Neural cell (in vitro differentiated cells): Measurements from ENCODE around the gene SCLY. TPM values are rescaled to one million over a fixed set of nuclear protein-coding genes. Genes with fewer than 3 reads are reported as not detected.

ENCODE experiments used
- H2AFZ ChIP-seq: fragments of 200-600, 300-800 bp; sonication (generic), shearing (Covaris generic); 2 replicates; pipeline ENCODE4 v1.6.0; 2014; ENCODE audit warnings: low read depth, mild to moderate bottlenecking, antibody characterized with exemption, low read length, moderate library complexity
- H3F3A ChIP-seq: fragments of 200-600 bp; shearing (Covaris generic); 2 replicates; pipeline ENCODE4 v1.6.1; 2016; ENCODE audit warnings: mild to moderate bottlenecking, moderate library complexity, mixed read lengths, antibody characterized with exemption, low read length; ENCODE audit not compliant: insufficient read depth, poor library complexity, severe bottlenecking
- H3K27ac ChIP-seq: fragments of 200-600, 300-800 bp; sonication (generic), shearing (Covaris generic); 2 replicates; pipeline ENCODE4 v1.5.1; 2014; ENCODE audit warnings: mild to moderate bottlenecking, low read length, moderate library complexity
- H3K27me3 ChIP-seq: fragments of 300-800, 200-600 bp; sonication (generic), shearing (Covaris generic); 2 replicates; pipeline ENCODE4 v1.6.0; 2014; ENCODE audit warnings: mild to moderate bottlenecking, low read depth, low read length, moderate library complexity; ENCODE audit not compliant: insufficient read depth
- H3K36me3 ChIP-seq: fragments of 300-800, 200-600 bp; sonication (generic), shearing (Covaris generic); 2 replicates; pipeline ENCODE4 v1.5.1; 2014; ENCODE audit warnings: mild to moderate bottlenecking, antibody characterized with exemption, low read length, moderate library complexity; ENCODE audit not compliant: insufficient read depth
- H3K4me2 ChIP-seq: fragments of 300-800, 200-600 bp; sonication (generic), shearing (Covaris generic); 2 replicates; pipeline ENCODE4 v1.6.0; 2014; ENCODE audit warnings: mild to moderate bottlenecking, low read length
- H3K4me3 ChIP-seq: fragments of 300-800, 200-600 bp; sonication (generic), shearing (Covaris generic); 2 replicates; pipeline ENCODE4 v1.5.1; 2014; ENCODE audit warnings: mild to moderate bottlenecking, low read length, moderate library complexity
- H3K79me2 ChIP-seq: fragments of 200-600 bp; shearing (Covaris generic); replicated peaks from 2 replicates; pipeline ENCODE4 v1.6.0; 2014; ENCODE audit warnings: mild to moderate bottlenecking, low read length, moderate library complexity; ENCODE audit not compliant: insufficient read depth
- H3K9ac ChIP-seq: fragments of 300-800, 200-600 bp; sonication (generic), shearing (Covaris generic); 2 replicates; pipeline ENCODE4 v1.6.1; 2016; ENCODE audit warnings: mild to moderate bottlenecking, low read length, mixed read lengths
- H3K9me2 ChIP-seq: fragments of 200-600 bp; shearing (Covaris generic); 2 replicates; pipeline ENCODE4 v1.6.1; 2016; ENCODE audit warnings: mild to moderate bottlenecking, low read length, mixed read lengths; ENCODE audit not compliant: insufficient read depth
- H3K9me3 ChIP-seq: fragments of 200-600, 300-800 bp; sonication (generic), shearing (Covaris generic); 2 replicates; pipeline ENCODE4 v1.6.1; 2016; ENCODE audit warnings: mild to moderate bottlenecking, mixed run types, low read length, moderate library complexity, mixed read lengths
- H4K20me1 ChIP-seq: fragments of 200-600 bp; shearing (Covaris generic); 2 replicates; pipeline ENCODE4 v1.6.1; 2016; ENCODE audit warnings: mild to moderate bottlenecking, mixed run types; ENCODE audit not compliant: insufficient read depth
- CTCF ChIP-seq: fragments of 450-650 bp; IDR thresholded peaks from 2 replicates; pipeline ENCODE4 v1.5.1; 2014; ENCODE audit warnings: antibody characterized with exemption, mild to moderate bottlenecking, moderate library complexity; ENCODE audit not compliant: poor library complexity, severe bottlenecking
- EP300 ChIP-seq: fragments of 450-650 bp; conservative IDR thresholded peaks from 2 replicates; pipeline ENCODE4 v1.6.1; 2014; ENCODE audit warnings: antibody characterized with exemption, mild to moderate bottlenecking, moderate library complexity; ENCODE audit not compliant: poor library complexity, severe bottlenecking
- EZH2 ChIP-seq: fragments of 200-600, 300-800 bp; shearing (Covaris generic), sonication (generic); IDR thresholded peaks from 2 replicates; pipeline ENCODE4 v1.6.1; 2014; ENCODE audit warnings: antibody characterized with exemption, low read length, borderline replicate concordance, mild to moderate bottlenecking; ENCODE audit not compliant: insufficient read depth, poor library complexity, severe bottlenecking
- MXI1 ChIP-seq: fragments of 450-650 bp; conservative IDR thresholded peaks from 2 replicates; pipeline ENCODE4 v1.6.1; 2014; ENCODE audit warnings: antibody characterized with exemption, mild to moderate bottlenecking; ENCODE audit not compliant: poor library complexity, severe bottlenecking
- POLR2AphosphoS5 ChIP-seq: IDR thresholded peaks from 2 replicates; pipeline ENCODE4 v1.6.1; 2012
- RAD21 ChIP-seq: fragments of 450-650 bp; conservative IDR thresholded peaks from 2 replicates; pipeline ENCODE4 v1.6.1; 2014; ENCODE audit warnings: antibody characterized with exemption, mild to moderate bottlenecking, moderate library complexity
- SMC3 ChIP-seq: fragments of 450-650 bp; conservative IDR thresholded peaks from 2 replicates; pipeline ENCODE4 v1.6.1; 2014; ENCODE audit warnings: antibody characterized with exemption, mild to moderate bottlenecking, moderate library complexity; ENCODE audit not compliant: poor library complexity
- TAF1 ChIP-seq: IDR thresholded peaks from 2 replicates; pipeline ENCODE4 v1.6.1; 2012; ENCODE audit warnings: low read depth
- polyA plus RNA-seq: library from polyadenylated mRNA; depleted of rRNA; stranded (reverse); fragments of >200 nt; gene quantifications from 2 replicates; pipeline ENCODE4 v1.2.3, GENCODE V29; 2014
- TF ChIP-seq, protein P1 (sequence below): IDR thresholded peaks from 2 replicates; pipeline ENCODE4 v1.6.1; 2012; ENCODE audit warnings: borderline replicate concordance

SCLY gene
- polyA plus RNA-seq, 1 donor from 2014 or later = 15.9 TPM

GRCh38 chr2:238098901-238099713 lies 38.3 kb downstream of the SCLY start:
- Histone ChIP-seq H3K79me2 (no peaks in the 10 kb centered on the region), H3F3A (no peaks in the 10 kb centered on the region), H3K9me3 (no peaks in the 10 kb centered on the region), H3K27ac (no peak overlapping the region), H3K27me3 (no peaks in the 10 kb centered on the region), H3K9ac (no peak overlapping the region), H3K9me2 (no peaks in the 10 kb centered on the region), H2AFZ (no peak overlapping the region), H3K4me3 (no peak overlapping the region), H3K4me2 (no peak overlapping the region), H3K36me3 (no peaks in the 10 kb centered on the region), H4K20me1 (no peaks in the 10 kb centered on the region)
- no peak for TF ChIP-seq EP300
- TF ChIP-seq TAF1 = no peak
- TF ChIP-seq SMC3 = no peak
- TF ChIP-seq EZH2 = no peak
- TF ChIP-seq CTCF = no peak
- no peak for TF ChIP-seq POLR2AphosphoS5
- TF ChIP-seq, protein P1, sequence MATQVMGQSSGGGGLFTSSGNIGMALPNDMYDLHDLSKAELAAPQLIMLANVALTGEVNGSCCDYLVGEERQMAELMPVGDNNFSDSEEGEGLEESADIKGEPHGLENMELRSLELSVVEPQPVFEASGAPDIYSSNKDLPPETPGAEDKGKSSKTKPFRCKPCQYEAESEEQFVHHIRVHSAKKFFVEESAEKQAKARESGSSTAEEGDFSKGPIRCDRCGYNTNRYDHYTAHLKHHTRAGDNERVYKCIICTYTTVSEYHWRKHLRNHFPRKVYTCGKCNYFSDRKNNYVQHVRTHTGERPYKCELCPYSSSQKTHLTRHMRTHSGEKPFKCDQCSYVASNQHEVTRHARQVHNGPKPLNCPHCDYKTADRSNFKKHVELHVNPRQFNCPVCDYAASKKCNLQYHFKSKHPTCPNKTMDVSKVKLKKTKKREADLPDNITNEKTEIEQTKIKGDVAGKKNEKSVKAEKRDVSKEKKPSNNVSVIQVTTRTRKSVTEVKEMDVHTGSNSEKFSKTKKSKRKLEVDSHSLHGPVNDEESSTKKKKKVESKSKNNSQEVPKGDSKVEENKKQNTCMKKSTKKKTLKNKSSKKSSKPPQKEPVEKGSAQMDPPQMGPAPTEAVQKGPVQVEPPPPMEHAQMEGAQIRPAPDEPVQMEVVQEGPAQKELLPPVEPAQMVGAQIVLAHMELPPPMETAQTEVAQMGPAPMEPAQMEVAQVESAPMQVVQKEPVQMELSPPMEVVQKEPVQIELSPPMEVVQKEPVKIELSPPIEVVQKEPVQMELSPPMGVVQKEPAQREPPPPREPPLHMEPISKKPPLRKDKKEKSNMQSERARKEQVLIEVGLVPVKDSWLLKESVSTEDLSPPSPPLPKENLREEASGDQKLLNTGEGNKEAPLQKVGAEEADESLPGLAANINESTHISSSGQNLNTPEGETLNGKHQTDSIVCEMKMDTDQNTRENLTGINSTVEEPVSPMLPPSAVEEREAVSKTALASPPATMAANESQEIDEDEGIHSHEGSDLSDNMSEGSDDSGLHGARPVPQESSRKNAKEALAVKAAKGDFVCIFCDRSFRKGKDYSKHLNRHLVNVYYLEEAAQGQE = no peak
- no peak for TF ChIP-seq RAD21
- TF ChIP-seq MXI1 = no peak

GRCh38 chr2:238099714-238100048 lies 38.9 kb downstream of the SCLY start:
- H3K9me3 ChIP-seq = no peaks in the 10 kb centered on the region
- TF ChIP-seq SMC3 (no peak), RAD21 (no peak), POLR2AphosphoS5 (no peak), EZH2 (no peak), MXI1 (no peak), EP300 (no peak)
- TF ChIP-seq, protein P1 = no peak
- no peak overlapping the region for H3K4me2 ChIP-seq
- H2AFZ ChIP-seq = no peak overlapping the region
- H3K4me3 ChIP-seq = no peak overlapping the region
- no peaks in the 10 kb centered on the region for H3K36me3 ChIP-seq
- H3K27me3 ChIP-seq = no peaks in the 10 kb centered on the region
- H3K27ac ChIP-seq = no peak overlapping the region
- no peaks in the 10 kb centered on the region for H3K79me2 ChIP-seq
- no peak overlapping the region for H3K9ac ChIP-seq
- H3K9me2 ChIP-seq = no peaks in the 10 kb centered on the region
- no peaks in the 10 kb centered on the region for H3F3A ChIP-seq
- H4K20me1 ChIP-seq = no peaks in the 10 kb centered on the region
